H1 (cell line): ENCODE measurements around the gene CANT1. TPM values are rescaled to one million over a fixed set of nuclear protein-coding genes. Genes with fewer than 3 reads are reported as not detected.

Experiments
- BRCA1 ChIP-seq: IDR thresholded peaks from 2 replicates; pipeline ENCODE4 v1.6.1; 2012; ENCODE audit warnings: low read depth, low read length, improper control_type of control experiment
- CBX5 ChIP-seq: fragments of 300-800, 300-1000 bp; sonication (generic); IDR thresholded peaks from 2 replicates; pipeline ENCODE4 v1.7.1; 2016; ENCODE audit warnings: antibody characterized with exemption, low read length, low read depth
- CHD1 ChIP-seq: IDR thresholded peaks from 2 replicates; pipeline ENCODE4 v1.6.1; 2012; ENCODE audit warnings: low read depth, low read length, improper control_type of control experiment
- CHD2 ChIP-seq: IDR thresholded peaks from 2 replicates; pipeline ENCODE4 v1.6.1; 2012; ENCODE audit warnings: low read length, improper control_type of control experiment
- CREB1 ChIP-seq: IDR thresholded peaks from 2 replicates; pipeline ENCODE4 v1.6.1; 2012; ENCODE audit warnings: inconsistent platforms
- GABPA ChIP-seq: IDR thresholded peaks from 2 replicates; pipeline ENCODE4 v1.6.1; 2011; ENCODE audit warnings: mild to moderate bottlenecking, low read length, moderate library complexity, borderline replicate concordance; ENCODE audit not compliant: insufficient read depth
- GTF2F1 ChIP-seq: IDR thresholded peaks from 2 replicates; pipeline ENCODE4 v1.6.1; 2012; ENCODE audit warnings: low read depth, low read length, improper control_type of control experiment, borderline replicate concordance
- HDAC2 ChIP-seq, 2 experiments: fragments of 300-600 bp in 1 of 2; sonication (generic) in 1 of 2; IDR thresholded peaks; 2 replicates each; pipeline ENCODE4 v1.6.1; 2011 to 2012; ENCODE audit warnings: low read depth in 2 of 2, low read length in 2 of 2, mild to moderate bottlenecking in 2 of 2, moderate library complexity in 2 of 2, borderline replicate concordance in 1 of 2, inconsistent platforms in 1 of 2
- KDM4A ChIP-seq: IDR thresholded peaks from one replicate; pipeline ENCODE4 v1.7.1; 2012; ENCODE audit warnings: low read depth, mild to moderate bottlenecking, moderate library complexity, low read length, inconsistent platforms; ENCODE audit not compliant: severe bottlenecking
- NANOG ChIP-seq: IDR thresholded peaks from 2 replicates; pipeline ENCODE4 v1.6.1; 2011; ENCODE audit warnings: low read length, low read depth, mild to moderate bottlenecking, inconsistent platforms; ENCODE audit not compliant: insufficient read depth, poor library complexity, severe bottlenecking
- PHF8 ChIP-seq: fragments of 200-600 bp; sonication (generic); conservative IDR thresholded peaks from 2 replicates; pipeline ENCODE4 v1.7.1; 2012; ENCODE audit warnings: low read depth, mild to moderate bottlenecking, inconsistent platforms, low read length, moderate library complexity
- RAD21 ChIP-seq, 2 experiments: IDR thresholded peaks in 1 of 2; conservative IDR thresholded peaks in 1 of 2; 2 replicates each; pipeline ENCODE4 v1.6.1; 2011; ENCODE audit warnings: low read depth in 2 of 2, low read length in 2 of 2, improper control_type of control experiment in 1 of 2, inconsistent platforms in 1 of 2, mild to moderate bottlenecking in 1 of 2, moderate library complexity in 1 of 2
- RFX5 ChIP-seq: IDR thresholded peaks from 2 replicates; pipeline ENCODE4 v1.6.1; 2011; ENCODE audit warnings: low read depth, low read length, improper control_type of control experiment, borderline replicate concordance
- RNF2 ChIP-seq: fragments of 200-900, 300-1000 bp; sonication (generic); IDR thresholded peaks from 2 replicates; pipeline ENCODE4 v1.7.1; 2016; ENCODE audit warnings: borderline replicate concordance, low read depth, mild to moderate bottlenecking, antibody characterized with exemption, low read length; ENCODE audit not compliant: poor library complexity, severe bottlenecking; ENCODE audit errors: missing control alignments
- SIN3A ChIP-seq, 2 experiments: IDR thresholded peaks in 1 of 2; conservative IDR thresholded peaks in 1 of 2; 2 replicates each; pipeline ENCODE4 v1.6.1; 2011 to 2012; ENCODE audit warnings: low read length in 2 of 2, improper control_type of control experiment in 1 of 2, low read depth in 1 of 2, mild to moderate bottlenecking in 1 of 2
- SIRT6 ChIP-seq: IDR thresholded peaks from one replicate; pipeline ENCODE4 v1.7.1; 2012; ENCODE audit warnings: low read length, inconsistent platforms
- SIX5 ChIP-seq: IDR thresholded peaks from 2 replicates; pipeline ENCODE4 v1.6.1; 2011; ENCODE audit warnings: mild to moderate bottlenecking, low read depth, low read length
- SP1 ChIP-seq: IDR thresholded peaks from 2 replicates; pipeline ENCODE4 v1.6.1; 2011; ENCODE audit warnings: low read depth, low read length
- SP2 ChIP-seq: IDR thresholded peaks from 2 replicates; pipeline ENCODE4 v1.6.1; 2012; ENCODE audit warnings: mild to moderate bottlenecking, low read length, inconsistent platforms
- SP4 ChIP-seq: IDR thresholded peaks from 2 replicates; pipeline ENCODE4 v1.6.1; 2012; ENCODE audit warnings: low read length, inconsistent platforms
- TAF1 ChIP-seq: IDR thresholded peaks from 2 replicates; pipeline ENCODE4 v1.6.1; 2011; ENCODE audit warnings: mild to moderate bottlenecking, low read depth, low read length
- TCF12 ChIP-seq: IDR thresholded peaks from 2 replicates; pipeline ENCODE4 v1.6.1; 2011; ENCODE audit warnings: low read depth, mild to moderate bottlenecking, low read length
- YY1 ChIP-seq: IDR thresholded peaks from 2 replicates; pipeline ENCODE4 v1.6.1; 2011; ENCODE audit warnings: low read depth, mild to moderate bottlenecking, low read length
- polyA plus RNA-seq, 7 experiments: library from polyadenylated mRNA; depleted of rRNA in 3 of 7; stranded (reverse) in 5 of 7; unstranded in 2 of 7; fragments of >200 nt in 5 of 7; fragments of 200-250 nt in 2 of 7; gene quantifications; 1 replicate in 5 of 7; 2 replicates in 1 of 7; 4 replicates in 1 of 7; pipeline versions ENCODE4 v1.2.1 to v1.2.3, GENCODE V29; 2011 to 2013; ENCODE audit warnings: missing spikeins in 2 of 7, mixed read lengths in 2 of 7
- total RNA-seq: library from RNA; stranded (reverse); fragmentation: NEBNext Ultra II Directional; extraction: Animal tissue kit (Norgen Biotek cat#: 25700); gene quantifications from 2 replicates; pipeline ENCODE4 v1.2.1, GENCODE V29; 2021
- TF ChIP-seq, protein P1 (sequence below), 3 experiments: IDR thresholded peaks; 1 replicate in 2 of 3; 2 replicates in 1 of 3; pipeline versions ENCODE4 v1.5.1 to v1.6.1; 2011; ENCODE audit warnings: low read length in 3 of 3, mild to moderate bottlenecking in 3 of 3, inconsistent platforms in 2 of 3, low read depth in 1 of 3, moderate library complexity in 1 of 3; ENCODE audit not compliant: insufficient read depth in 1 of 3; ENCODE audit errors: control extremely low read depth in 1 of 3

Gene CANT1
- total and polyA plus RNA-seq, 2 of the 8 experiments (the other 6 are each of a cell fraction or from before 2014, with no cell fraction given) = 23.0 to 32.6 TPM

DNA sequence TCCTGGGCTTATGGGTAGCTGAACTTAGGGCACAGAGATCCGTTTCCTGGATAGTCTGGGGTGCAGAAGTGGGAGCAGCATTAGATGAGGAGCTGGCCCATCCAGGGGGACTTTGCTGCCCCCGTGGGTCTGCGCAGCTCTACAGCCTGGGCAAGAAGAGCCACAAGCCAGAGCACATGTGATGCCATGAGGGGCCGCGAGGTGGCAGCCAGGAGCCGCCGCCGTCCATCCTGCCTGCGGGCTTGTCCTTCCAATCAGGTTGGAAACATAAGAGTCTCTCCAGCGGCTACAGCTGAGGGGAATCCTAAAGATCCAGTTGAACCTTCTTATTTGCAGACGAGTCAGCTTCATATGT, 36.3 kb upstream of the CANT1 start (continued):
- TF ChIP-seq HDAC2 (IDR thresholded peaks at IDR 0.05; ENCODE audit: borderline replicate concordance in 1 of 2, low read depth in 2 of 2, low read length in 2 of 2) (no peak), SIX5 (no peak), SP1 (no peak), KDM4A (no peak), TCF12 (no peak), NANOG (no peak), YY1 (no peak), SIN3A (conservative IDR thresholded peaks at IDR 0.05 in 1 of 2, IDR thresholded peaks at IDR 0.05 in 1 of 2; ENCODE audit: low read depth in 1 of 2, low read length in 2 of 2) (no peak), CHD2 (no peak), CHD1 (no peak), SP4 (no peak), PHF8 (no peak), RFX5 (no peak), TAF1 (no peak), BRCA1 (no peak), GABPA (no peak), RAD21 (IDR thresholded peaks at IDR 0.05 in 1 of 2, conservative IDR thresholded peaks at IDR 0.05 in 1 of 2; ENCODE audit: low read depth in 2 of 2, low read length in 2 of 2) (peak; percentile 76 to 82), GTF2F1 (no peak), RNF2 (no peak), CBX5 (no peak), SIRT6 (no peak), CREB1 (peak; percentile 42; the same call in 1 of the 2 replicates), SP2 (no peak)
- TF ChIP-seq, protein P1, sequence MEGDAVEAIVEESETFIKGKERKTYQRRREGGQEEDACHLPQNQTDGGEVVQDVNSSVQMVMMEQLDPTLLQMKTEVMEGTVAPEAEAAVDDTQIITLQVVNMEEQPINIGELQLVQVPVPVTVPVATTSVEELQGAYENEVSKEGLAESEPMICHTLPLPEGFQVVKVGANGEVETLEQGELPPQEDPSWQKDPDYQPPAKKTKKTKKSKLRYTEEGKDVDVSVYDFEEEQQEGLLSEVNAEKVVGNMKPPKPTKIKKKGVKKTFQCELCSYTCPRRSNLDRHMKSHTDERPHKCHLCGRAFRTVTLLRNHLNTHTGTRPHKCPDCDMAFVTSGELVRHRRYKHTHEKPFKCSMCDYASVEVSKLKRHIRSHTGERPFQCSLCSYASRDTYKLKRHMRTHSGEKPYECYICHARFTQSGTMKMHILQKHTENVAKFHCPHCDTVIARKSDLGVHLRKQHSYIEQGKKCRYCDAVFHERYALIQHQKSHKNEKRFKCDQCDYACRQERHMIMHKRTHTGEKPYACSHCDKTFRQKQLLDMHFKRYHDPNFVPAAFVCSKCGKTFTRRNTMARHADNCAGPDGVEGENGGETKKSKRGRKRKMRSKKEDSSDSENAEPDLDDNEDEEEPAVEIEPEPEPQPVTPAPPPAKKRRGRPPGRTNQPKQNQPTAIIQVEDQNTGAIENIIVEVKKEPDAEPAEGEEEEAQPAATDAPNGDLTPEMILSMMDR (IDR thresholded peaks at IDR 0.05; ENCODE audit: control extremely low read depth in 1 of 3, insufficient read depth in 1 of 3, low read depth in 1 of 3, low read length in 3 of 3) = peak; percentile 95 to 96 (median 95)
